ENCODE data around the gene TMEM132E. TPM values are rescaled to one million over a fixed set of nuclear protein-coding genes. Genes with fewer than 3 reads are reported as not detected.

The TMEM132E gene
- total and polyA plus RNA-seq, 2 of the 4 experiments (the other 2 are of a cell fraction) = not detected

GRCh38 chr17:34566201-34566600 lies 13.2 kb upstream of the TMEM132E start:
- Histone ChIP-seq H3K9me3 (ENCODE audit: control insufficient read depth, insufficient read depth, low read length) (no peaks in the 10 kb centered on the region), H3K4me2 (ENCODE audit: low read depth, low read length) (no peak overlapping the region), H2AK5ac (ENCODE audit: low read depth, low read length) (no peak overlapping the region), H2BK120ac (ENCODE audit: low read depth, low read length) (no peak overlapping the region), H3K79me1 (ENCODE audit: low read depth in 1 of 2, low read length in 2 of 2) (no peaks in the 10 kb centered on the region), H3K9ac (ENCODE audit: low read depth, low read length) (no peak overlapping the region), H3K23ac (ENCODE audit: low read depth, low read length) (no peak overlapping the region), H2AK9ac (replicated peaks; ENCODE audit: low read depth, low read length, poor library complexity) (no peak overlapping the region), H3K4ac (ENCODE audit: low read depth, low read length) (no peak overlapping the region), H3K4me1 (ENCODE audit: control insufficient read depth, insufficient read depth, low read length) (no peaks in the 10 kb centered on the region), H3K27ac (ENCODE audit: insufficient read depth, low read length) (no peak overlapping the region), H2BK20ac (ENCODE audit: low read depth, low read length) (no peak overlapping the region), H2BK15ac (ENCODE audit: low read depth, low read length) (no peak overlapping the region), H4K8ac (ENCODE audit: low read depth in 2 of 2, low read length in 2 of 2) (no peak overlapping the region), H3K4me3 (ENCODE audit: insufficient read depth, low read depth, low read length) (no peak overlapping the region), H4K91ac (ENCODE audit: insufficient read depth, low read depth, low read length) (no peak overlapping the region), H4K20me1 (ENCODE audit: insufficient read depth, low read length) (no peaks in the 10 kb centered on the region), H3K14ac (replicated peaks; ENCODE audit: low read depth, low read length) (no peak overlapping the region), H2BK5ac (ENCODE audit: low read depth, low read length, poor library complexity, severe bottlenecking) (peak overlapping the region; percentile 32), H2AFZ (replicated peaks; ENCODE audit: low read length, poor library complexity) (no peak overlapping the region), H3K36me3 (ENCODE audit: control insufficient read depth, insufficient read depth, low read length) (no peaks in the 10 kb centered on the region), H3K56ac (ENCODE audit: extremely low read depth, insufficient read depth, low read length) (no peak overlapping the region), H3K9me1 (ENCODE audit: insufficient read depth, low read length) (no peaks in the 10 kb centered on the region), H3K18ac (ENCODE audit: low read depth, low read length) (no peak overlapping the region), H4K5ac (ENCODE audit: low read depth, low read length) (no peak overlapping the region), H3K27me3 (ENCODE audit: control insufficient read depth, insufficient read depth, low read length) (no peaks in the 10 kb centered on the region; the same call in 1 of the 2 replicates)
- ChIA-PET POLR2A (ENCODE audit: unreplicated experiment) (no interaction called here), CTCF (no interaction called here)
- DNase-seq (no peak), ATAC-seq (ENCODE audit: low read depth) (no peak)
- 45% methylated on average over 4 of the region's 4 CpGs; no CpG with 5 or more reads in 1 of the 2 experiments for WGBS, 2 experiments (ENCODE audit: extremely low coverage in 2 of 2, insufficient read length in 1 of 2)
- in situ Hi-C loops (cut with MboI; ENCODE audit: low sequenced_read_pairs) = no loop called here
- intact Hi-C loops (cut with micrococcal nuclease) = no loop called here
- BruUV-seq (replicated peaks) = no TSS peak
- dilution Hi-C loops (cut with HindIII; ENCODE audit: low sequenced_read_pairs, unreplicated experiment) = no loop called here
- TF ChIP-seq SMC3 (IDR thresholded peaks at IDR 0.05; ENCODE audit: low read depth, low read length) = no peak

Measured in IMR-90 (cell line).